GM23338 (cell line): Measurements from ENCODE around the gene NDUFS2. TPM values are rescaled to one million over a fixed set of nuclear protein-coding genes. Genes with fewer than 3 reads are reported as not detected.

ENCODE experiments used
- ATAC-seq: fragments of 200-7000 bp; cut with Tn5 transposase; 3 replicates; pipeline ENCODE4 v1.9.1; 2020
- DNase-seq: peaks from one replicate; pipeline ENCODE4 v3.0.0-alpha.2; 2015; ENCODE audit warnings: low spot score
- H2AFZ ChIP-seq: fragments of 200-600 bp; sonication (generic); 2 replicates; pipeline ENCODE4 v1.8.0; 2016; ENCODE audit warnings: antibody characterized with exemption, mild to moderate bottlenecking, moderate library complexity
- H3F3A ChIP-seq: fragments of 200-600 bp; sonication (generic); replicated peaks from 2 replicates; pipeline ENCODE4 v1.8.0; 2017; ENCODE audit warnings: antibody characterized with exemption, mixed run types, low read depth
- H3K27ac ChIP-seq: fragments of 200-600 bp; sonication (generic); 2 replicates; pipeline ENCODE4 v1.6.1; 2016; ENCODE audit warnings: low read depth
- H3K27me3 ChIP-seq: fragments of 200-600 bp; sonication (generic); 2 replicates; pipeline ENCODE4 v1.8.0; 2016; ENCODE audit warnings: mild to moderate bottlenecking, mixed run types, moderate library complexity; ENCODE audit not compliant: insufficient read depth
- H3K36me3 ChIP-seq: fragments of 200-600 bp; sonication (generic); 2 replicates; pipeline ENCODE4 v1.8.0; 2016; ENCODE audit warnings: mild to moderate bottlenecking; ENCODE audit not compliant: insufficient read depth
- H3K4me1 ChIP-seq: fragments of 200-600 bp; sonication (generic); 2 replicates; pipeline ENCODE4 v1.8.0; 2016; ENCODE audit warnings: mild to moderate bottlenecking, moderate library complexity; ENCODE audit not compliant: insufficient read depth
- H3K4me2 ChIP-seq: fragments of 200-600 bp; sonication (generic); 2 replicates; pipeline ENCODE4 v1.7.1; 2017; ENCODE audit warnings: mixed run types
- H3K4me3 ChIP-seq: fragments of 200-600 bp; sonication (generic); 2 replicates; pipeline ENCODE4 v1.6.1; 2016; ENCODE audit warnings: mixed run types
- H3K79me2 ChIP-seq: fragments of 200-600 bp; sonication (generic); replicated peaks from 2 replicates; pipeline ENCODE4 v1.8.0; 2017; ENCODE audit warnings: mild to moderate bottlenecking; ENCODE audit not compliant: insufficient read depth
- H3K9me2 ChIP-seq: fragments of 200-600 bp; sonication (generic); 2 replicates; pipeline ENCODE4 v1.8.0; 2017; ENCODE audit not compliant: insufficient read depth
- H4K20me1 ChIP-seq: fragments of 200-600 bp; sonication (generic); replicated peaks from 2 replicates; pipeline ENCODE4 v1.8.0; 2017; ENCODE audit warnings: mild to moderate bottlenecking; ENCODE audit not compliant: insufficient read depth
- H3K27ac Mint-ChIP-seq: 2 replicates; pipeline ENCODE4 v1.8.0; 2020; ENCODE audit warnings: inconsistent platforms, mild to moderate bottlenecking, moderate library complexity, mixed read lengths
- H3K27me3 Mint-ChIP-seq: 3 replicates; pipeline ENCODE4 v1.8.0; 2022; ENCODE audit warnings: low read depth, mild to moderate bottlenecking, moderate library complexity, mixed read lengths, inconsistent platforms; ENCODE audit not compliant: insufficient read depth, poor library complexity
- H3K36me3 Mint-ChIP-seq: 3 replicates; pipeline ENCODE4 v1.8.0; 2021; ENCODE audit warnings: low read depth, mild to moderate bottlenecking, inconsistent platforms, moderate library complexity, mixed read lengths
- H3K4me1 Mint-ChIP-seq: 3 replicates; pipeline ENCODE4 v1.8.0; 2020; ENCODE audit warnings: mild to moderate bottlenecking, inconsistent platforms, mixed read lengths
- H3K4me3 Mint-ChIP-seq: 3 replicates; pipeline ENCODE4 v1.8.0; 2021; ENCODE audit warnings: moderate library complexity, mild to moderate bottlenecking, inconsistent platforms, mixed read lengths
- H3K9me3 Mint-ChIP-seq: 3 replicates; pipeline ENCODE4 v1.8.0; 2020; ENCODE audit warnings: moderate library complexity, mild to moderate bottlenecking, inconsistent platforms, mixed read lengths
- CREB1 ChIP-seq: fragments of 250-450 bp; sonication (Bioruptor Pico); IDR thresholded peaks from 2 replicates; pipeline ENCODE4 v1.5.0; 2020; ENCODE audit warnings: low read depth, mild to moderate bottlenecking, moderate library complexity
- EZH2 ChIP-seq: fragments of 200-600 bp; sonication (generic); IDR thresholded peaks from one replicate; pipeline ENCODE4 v1.8.0; 2017; ENCODE audit warnings: antibody characterized with exemption, mild to moderate bottlenecking, low read depth; ENCODE audit not compliant: unreplicated experiment
- EZH2phosphoT487 ChIP-seq: fragments of 200-600 bp; sonication (generic); IDR thresholded peaks from one replicate; pipeline ENCODE4 v1.8.1; 2018; ENCODE audit warnings: antibody characterized with exemption; ENCODE audit not compliant: unreplicated experiment
- JUNB ChIP-seq: IDR thresholded peaks from one replicate; pipeline ENCODE4 v1.6.1; 2016; ENCODE audit warnings: antibody characterized with exemption; ENCODE audit not compliant: unreplicated experiment
- NANOG ChIP-seq: IDR thresholded peaks from 2 replicates; pipeline ENCODE4 v1.6.1; 2016; ENCODE audit warnings: antibody characterized with exemption, borderline replicate concordance
- POLR2AphosphoS5 ChIP-seq: IDR thresholded peaks from 2 replicates; pipeline ENCODE4 v1.6.1; 2016; ENCODE audit warnings: antibody characterized with exemption, low read depth
- STAT1 ChIP-seq: IDR thresholded peaks from one replicate; pipeline ENCODE4 v1.6.1; 2016; ENCODE audit warnings: antibody characterized with exemption; ENCODE audit not compliant: unreplicated experiment
- ZNF114 ChIP-seq: fragments of 250-450 bp; sonication (Bioruptor Pico); IDR thresholded peaks from 2 replicates; pipeline ENCODE4 v1.5.0; 2020; ENCODE audit warnings: mild to moderate bottlenecking, moderate library complexity
- ZNF331 ChIP-seq: fragments of 250-450 bp; sonication (Bioruptor Pico); IDR thresholded peaks from 2 replicates; pipeline ENCODE4 v1.5.0; 2020; ENCODE audit warnings: low read depth, mild to moderate bottlenecking, moderate library complexity
- polyA plus RNA-seq: library from polyadenylated mRNA; unstranded; fragments of >200 nt; fragmentation: Nextera tagmentation; extraction: Ambion mirVana; gene quantifications from 2 replicates; pipeline ENCODE4 v1.2.1, GENCODE V29; 2016
- total RNA-seq: library from RNA; depleted of rRNA; stranded (reverse); fragments of >200 nt; shearing (Covaris generic); gene quantifications from 2 replicates; pipeline ENCODE4 v1.2.3, GENCODE V29; 2014
- TF ChIP-seq, protein P1 (sequence below): IDR thresholded peaks from 2 replicates; pipeline ENCODE4 v1.6.1; 2016; ENCODE audit warnings: antibody characterized with exemption
- TF ChIP-seq, protein P2 (sequence below): fragments of 250-450 bp; sonication (Bioruptor Pico); IDR thresholded peaks from 2 replicates; pipeline ENCODE4 v1.5.0; 2020; ENCODE audit warnings: mild to moderate bottlenecking, moderate library complexity
- TF ChIP-seq, protein P3 (sequence below): IDR thresholded peaks from one replicate; pipeline ENCODE4 v1.6.1; 2018; ENCODE audit warnings: antibody characterized with exemption; ENCODE audit not compliant: unreplicated experiment
- TF ChIP-seq, protein P4 (sequence below), 2 experiments: fragments of 200-600 bp in 1 of 2; sonication (generic) in 1 of 2; conservative IDR thresholded peaks; 2 replicates each; pipeline versions ENCODE4 v1.5.1 to v1.6.1; 2016 to 2017; ENCODE audit warnings: antibody characterized with exemption in 2 of 2, low read depth in 2 of 2, mild to moderate bottlenecking in 2 of 2, moderate library complexity in 1 of 2

NDUFS2 gene
- total and polyA plus RNA-seq, 2 experiments from 2014 or later: 56.7 to 131 TPM

DNA sequence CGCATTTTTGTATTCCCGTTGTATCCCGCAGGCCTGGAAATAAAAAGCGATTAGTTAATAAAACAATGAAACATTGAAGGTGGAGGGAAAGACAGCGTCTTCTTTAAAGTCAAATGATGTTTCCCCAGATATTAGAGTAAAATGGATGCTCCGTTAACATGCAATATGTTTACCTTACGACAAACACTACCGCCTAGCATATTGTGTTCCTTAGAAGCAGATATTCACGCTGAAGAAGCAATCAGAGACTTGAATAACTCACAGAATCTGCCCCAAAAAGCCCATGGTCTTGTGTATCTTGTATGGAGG is 24.3 kb upstream of the NDUFS2 start:
- Histone ChIP-seq H3K9me2 (no peaks in the 10 kb centered on the region), H3K36me3 (peaks cover 7% of the 10 kb centered on the region), H3K27ac (peak overlapping the region; percentile 92; the same call in 1 of the 2 replicates), H3K27me3 (no peaks in the 10 kb centered on the region), H2AFZ (peak overlapping the region; percentile 98; the same call in 1 of the 2 replicates), H3K79me2 (peaks cover 8% of the 10 kb centered on the region), H3F3A (no peaks in the 10 kb centered on the region), H4K20me1 (peaks cover 6% of the 10 kb centered on the region; the same call in 1 of the 2 replicates), H3K4me1 (peaks cover 15% of the 10 kb centered on the region; the same call in 1 of the 2 replicates), H3K4me3 (peak overlapping the region; percentile 99), H3K4me2 (peak overlapping the region; percentile 100)
- H3K27ac Mint-ChIP-seq: peak overlapping the region; percentile 99
- peaks cover 15% of the 10 kb centered on the region for H3K4me1 Mint-ChIP-seq
- peaks cover 2% of the 10 kb centered on the region for H3K27me3 Mint-ChIP-seq
- H3K36me3 Mint-ChIP-seq: peaks cover 27% of the 10 kb centered on the region
- peak overlapping the region; percentile 98 for H3K4me3 Mint-ChIP-seq
- TF ChIP-seq, protein P1, sequence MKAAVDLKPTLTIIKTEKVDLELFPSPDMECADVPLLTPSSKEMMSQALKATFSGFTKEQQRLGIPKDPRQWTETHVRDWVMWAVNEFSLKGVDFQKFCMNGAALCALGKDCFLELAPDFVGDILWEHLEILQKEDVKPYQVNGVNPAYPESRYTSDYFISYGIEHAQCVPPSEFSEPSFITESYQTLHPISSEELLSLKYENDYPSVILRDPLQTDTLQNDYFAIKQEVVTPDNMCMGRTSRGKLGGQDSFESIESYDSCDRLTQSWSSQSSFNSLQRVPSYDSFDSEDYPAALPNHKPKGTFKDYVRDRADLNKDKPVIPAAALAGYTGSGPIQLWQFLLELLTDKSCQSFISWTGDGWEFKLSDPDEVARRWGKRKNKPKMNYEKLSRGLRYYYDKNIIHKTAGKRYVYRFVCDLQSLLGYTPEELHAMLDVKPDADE: no peak
- TF ChIP-seq POLR2AphosphoS5: no peak
- no peak for TF ChIP-seq EZH2phosphoT487
- no peak for TF ChIP-seq ZNF114 (CRISPR knock-in tag)
- TF ChIP-seq CREB1 (CRISPR knock-in tag): no peak
- no peak for TF ChIP-seq JUNB
- TF ChIP-seq, protein P2, sequence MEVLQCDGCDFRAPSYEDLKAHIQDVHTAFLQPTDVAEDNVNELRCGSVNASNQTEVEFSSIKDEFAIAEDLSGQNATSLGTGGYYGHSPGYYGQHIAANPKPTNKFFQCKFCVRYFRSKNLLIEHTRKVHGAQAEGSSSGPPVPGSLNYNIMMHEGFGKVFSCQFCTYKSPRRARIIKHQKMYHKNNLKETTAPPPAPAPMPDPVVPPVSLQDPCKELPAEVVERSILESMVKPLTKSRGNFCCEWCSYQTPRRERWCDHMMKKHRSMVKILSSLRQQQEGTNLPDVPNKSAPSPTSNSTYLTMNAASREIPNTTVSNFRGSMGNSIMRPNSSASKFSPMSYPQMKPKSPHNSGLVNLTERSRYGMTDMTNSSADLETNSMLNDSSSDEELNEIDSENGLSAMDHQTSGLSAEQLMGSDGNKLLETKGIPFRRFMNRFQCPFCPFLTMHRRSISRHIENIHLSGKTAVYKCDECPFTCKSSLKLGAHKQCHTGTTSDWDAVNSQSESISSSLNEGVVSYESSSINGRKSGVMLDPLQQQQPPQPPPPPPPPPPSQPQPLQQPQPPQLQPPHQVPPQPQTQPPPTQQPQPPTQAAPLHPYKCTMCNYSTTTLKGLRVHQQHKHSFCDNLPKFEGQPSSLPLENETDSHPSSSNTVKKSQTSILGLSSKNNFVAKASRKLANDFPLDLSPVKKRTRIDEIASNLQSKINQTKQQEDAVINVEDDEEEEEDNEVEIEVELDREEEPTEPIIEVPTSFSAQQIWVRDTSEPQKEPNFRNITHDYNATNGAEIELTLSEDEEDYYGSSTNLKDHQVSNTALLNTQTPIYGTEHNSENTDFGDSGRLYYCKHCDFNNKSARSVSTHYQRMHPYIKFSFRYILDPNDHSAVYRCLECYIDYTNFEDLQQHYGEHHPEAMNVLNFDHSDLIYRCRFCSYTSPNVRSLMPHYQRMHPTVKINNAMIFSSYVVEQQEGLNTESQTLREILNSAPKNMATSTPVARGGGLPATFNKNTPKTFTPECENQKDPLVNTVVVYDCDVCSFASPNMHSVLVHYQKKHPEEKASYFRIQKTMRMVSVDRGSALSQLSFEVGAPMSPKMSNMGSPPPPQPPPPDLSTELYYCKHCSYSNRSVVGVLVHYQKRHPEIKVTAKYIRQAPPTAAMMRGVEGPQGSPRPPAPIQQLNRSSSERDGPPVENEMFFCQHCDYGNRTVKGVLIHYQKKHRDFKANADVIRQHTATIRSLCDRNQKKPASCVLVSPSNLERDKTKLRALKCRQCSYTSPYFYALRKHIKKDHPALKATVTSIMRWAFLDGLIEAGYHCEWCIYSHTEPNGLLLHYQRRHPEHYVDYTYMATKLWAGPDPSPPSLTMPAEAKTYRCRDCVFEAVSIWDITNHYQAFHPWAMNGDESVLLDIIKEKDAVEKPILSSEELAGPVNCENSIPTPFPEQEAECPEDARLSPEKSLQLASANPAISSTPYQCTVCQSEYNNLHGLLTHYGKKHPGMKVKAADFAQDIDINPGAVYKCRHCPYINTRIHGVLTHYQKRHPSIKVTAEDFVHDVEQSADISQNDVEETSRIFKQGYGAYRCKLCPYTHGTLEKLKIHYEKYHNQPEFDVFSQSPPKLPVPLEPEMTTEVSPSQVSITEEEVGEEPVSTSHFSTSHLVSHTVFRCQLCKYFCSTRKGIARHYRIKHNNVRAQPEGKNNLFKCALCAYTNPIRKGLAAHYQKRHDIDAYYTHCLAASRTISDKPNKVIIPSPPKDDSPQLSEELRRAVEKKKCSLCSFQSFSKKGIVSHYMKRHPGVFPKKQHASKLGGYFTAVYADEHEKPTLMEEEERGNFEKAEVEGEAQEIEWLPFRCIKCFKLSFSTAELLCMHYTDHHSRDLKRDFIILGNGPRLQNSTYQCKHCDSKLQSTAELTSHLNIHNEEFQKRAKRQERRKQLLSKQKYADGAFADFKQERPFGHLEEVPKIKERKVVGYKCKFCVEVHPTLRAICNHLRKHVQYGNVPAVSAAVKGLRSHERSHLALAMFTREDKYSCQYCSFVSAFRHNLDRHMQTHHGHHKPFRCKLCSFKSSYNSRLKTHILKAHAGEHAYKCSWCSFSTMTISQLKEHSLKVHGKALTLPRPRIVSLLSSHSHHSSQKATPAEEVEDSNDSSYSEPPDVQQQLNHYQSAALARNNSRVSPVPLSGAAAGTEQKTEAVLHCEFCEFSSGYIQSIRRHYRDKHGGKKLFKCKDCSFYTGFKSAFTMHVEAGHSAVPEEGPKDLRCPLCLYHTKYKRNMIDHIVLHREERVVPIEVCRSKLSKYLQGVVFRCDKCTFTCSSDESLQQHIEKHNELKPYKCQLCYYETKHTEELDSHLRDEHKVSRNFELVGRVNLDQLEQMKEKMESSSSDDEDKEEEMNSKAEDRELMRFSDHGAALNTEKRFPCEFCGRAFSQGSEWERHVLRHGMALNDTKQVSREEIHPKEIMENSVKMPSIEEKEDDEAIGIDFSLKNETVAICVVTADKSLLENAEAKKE (CRISPR knock-in tag): no peak
- TF ChIP-seq NANOG: no peak
- no peak for TF ChIP-seq ZNF331 (CRISPR knock-in tag)
- TF ChIP-seq, protein P3, sequence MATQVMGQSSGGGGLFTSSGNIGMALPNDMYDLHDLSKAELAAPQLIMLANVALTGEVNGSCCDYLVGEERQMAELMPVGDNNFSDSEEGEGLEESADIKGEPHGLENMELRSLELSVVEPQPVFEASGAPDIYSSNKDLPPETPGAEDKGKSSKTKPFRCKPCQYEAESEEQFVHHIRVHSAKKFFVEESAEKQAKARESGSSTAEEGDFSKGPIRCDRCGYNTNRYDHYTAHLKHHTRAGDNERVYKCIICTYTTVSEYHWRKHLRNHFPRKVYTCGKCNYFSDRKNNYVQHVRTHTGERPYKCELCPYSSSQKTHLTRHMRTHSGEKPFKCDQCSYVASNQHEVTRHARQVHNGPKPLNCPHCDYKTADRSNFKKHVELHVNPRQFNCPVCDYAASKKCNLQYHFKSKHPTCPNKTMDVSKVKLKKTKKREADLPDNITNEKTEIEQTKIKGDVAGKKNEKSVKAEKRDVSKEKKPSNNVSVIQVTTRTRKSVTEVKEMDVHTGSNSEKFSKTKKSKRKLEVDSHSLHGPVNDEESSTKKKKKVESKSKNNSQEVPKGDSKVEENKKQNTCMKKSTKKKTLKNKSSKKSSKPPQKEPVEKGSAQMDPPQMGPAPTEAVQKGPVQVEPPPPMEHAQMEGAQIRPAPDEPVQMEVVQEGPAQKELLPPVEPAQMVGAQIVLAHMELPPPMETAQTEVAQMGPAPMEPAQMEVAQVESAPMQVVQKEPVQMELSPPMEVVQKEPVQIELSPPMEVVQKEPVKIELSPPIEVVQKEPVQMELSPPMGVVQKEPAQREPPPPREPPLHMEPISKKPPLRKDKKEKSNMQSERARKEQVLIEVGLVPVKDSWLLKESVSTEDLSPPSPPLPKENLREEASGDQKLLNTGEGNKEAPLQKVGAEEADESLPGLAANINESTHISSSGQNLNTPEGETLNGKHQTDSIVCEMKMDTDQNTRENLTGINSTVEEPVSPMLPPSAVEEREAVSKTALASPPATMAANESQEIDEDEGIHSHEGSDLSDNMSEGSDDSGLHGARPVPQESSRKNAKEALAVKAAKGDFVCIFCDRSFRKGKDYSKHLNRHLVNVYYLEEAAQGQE: no peak
- TF ChIP-seq, protein P4, sequence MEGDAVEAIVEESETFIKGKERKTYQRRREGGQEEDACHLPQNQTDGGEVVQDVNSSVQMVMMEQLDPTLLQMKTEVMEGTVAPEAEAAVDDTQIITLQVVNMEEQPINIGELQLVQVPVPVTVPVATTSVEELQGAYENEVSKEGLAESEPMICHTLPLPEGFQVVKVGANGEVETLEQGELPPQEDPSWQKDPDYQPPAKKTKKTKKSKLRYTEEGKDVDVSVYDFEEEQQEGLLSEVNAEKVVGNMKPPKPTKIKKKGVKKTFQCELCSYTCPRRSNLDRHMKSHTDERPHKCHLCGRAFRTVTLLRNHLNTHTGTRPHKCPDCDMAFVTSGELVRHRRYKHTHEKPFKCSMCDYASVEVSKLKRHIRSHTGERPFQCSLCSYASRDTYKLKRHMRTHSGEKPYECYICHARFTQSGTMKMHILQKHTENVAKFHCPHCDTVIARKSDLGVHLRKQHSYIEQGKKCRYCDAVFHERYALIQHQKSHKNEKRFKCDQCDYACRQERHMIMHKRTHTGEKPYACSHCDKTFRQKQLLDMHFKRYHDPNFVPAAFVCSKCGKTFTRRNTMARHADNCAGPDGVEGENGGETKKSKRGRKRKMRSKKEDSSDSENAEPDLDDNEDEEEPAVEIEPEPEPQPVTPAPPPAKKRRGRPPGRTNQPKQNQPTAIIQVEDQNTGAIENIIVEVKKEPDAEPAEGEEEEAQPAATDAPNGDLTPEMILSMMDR (conservative IDR thresholded peaks at IDR 0.05; ENCODE audit: low read depth in 2 of 2): no peak; a peak in 1 of 4 replicates
- TF ChIP-seq STAT1: no peak
- TF ChIP-seq EZH2: no peak
- no peak for ATAC-seq
- no peaks in the 10 kb centered on the region for H3K9me3 Mint-ChIP-seq
- no peak for DNase-seq
